Ovary (tissue), 9 donors: ENCODE data around the gene COL21A1. TPM values are rescaled to one million over a fixed set of nuclear protein-coding genes. Genes with fewer than 3 reads are reported as not detected.

ENCODE experiments used
- DNase-seq, 5 donors: peaks; one replicate each; pipeline ENCODE4 v3.0.0-alpha.2; 2019 to 2020
- H3K27ac ChIP-seq, 2 donors: fragments of 200-600 bp; one replicate each; pipeline versions ENCODE4 v1.5.1 to v1.8.0; 2019 to 2022
- H3K27me3 ChIP-seq: fragments of 200-600 bp; one replicate; pipeline ENCODE4 v1.8.0; 2022
- H3K36me3 ChIP-seq: fragments of 200-600 bp; sonication (generic); one replicate; pipeline ENCODE4 v1.5.1; 2019
- H3K4me1 ChIP-seq: one replicate; pipeline ENCODE4 v1.8.1; 2013; ENCODE audit warnings: mild to moderate bottlenecking, moderate library complexity; ENCODE audit not compliant: insufficient read depth
- H3K4me3 ChIP-seq: fragments of 200-600 bp; sonication (generic); one replicate; pipeline ENCODE4 v1.5.1; 2017
- H3K9me3 ChIP-seq, 2 donors: fragments of 200-600 bp in 1 of 2; sonication (generic) in 1 of 2; one replicate each; pipeline versions ENCODE4 v1.5.1 to v1.8.1; 2013 to 2019; ENCODE audit warnings: mild to moderate bottlenecking in 1 of 2, moderate library complexity in 1 of 2
- CTCF ChIP-seq, 3 donors: fragments of 450-650 bp in 2 of 3; fragments of 200-600 bp in 1 of 3; IDR thresholded peaks; one replicate each; pipeline versions ENCODE4 v1.5.1 to v1.8.0; 2016 to 2022; ENCODE audit warnings: antibody characterized with exemption in 3 of 3, mild to moderate bottlenecking in 1 of 3
- EP300 ChIP-seq: sonication (generic); formaldehyde crosslinking; IDR thresholded peaks from one replicate; pipeline ENCODE4 v1.6.1; 2017; ENCODE audit warnings: antibody characterized with exemption
- POLR2A ChIP-seq: fragments of 450-650 bp; IDR thresholded peaks from one replicate; pipeline ENCODE4 v1.6.1; 2017; ENCODE audit warnings: antibody characterized with exemption, mild to moderate bottlenecking, moderate library complexity
- WGBS, 3 donors: extraction: QIAGEN DNeasy Blood & Tissue Kit in 1 of 3; methylation state at CpG; one replicate each; pipeline versions ENCODE4 v1.1.5 to v1.1.7; 2013 to 2017; 5-methylcytosine and 5-hydroxymethylcytosine counted together
- intact Hi-C, 4 donors: fragments of 100-400 bp; cut with DNase I; formaldehyde crosslinking; loops; one replicate each; pipeline versions ENCODE4 v1.11.0 to v1.15.1; 2022 to 2023
- polyA plus RNA-seq, 2 donors: library from polyadenylated mRNA; stranded (reverse); fragments of 200-250 nt in 1 of 2; fragments of 350-450 nt in 1 of 2; fragmentation: Illumina TruSeq in 1 of 2; extraction: RNeasy Lipid Tissue Mini Kit (QIAGEN cat#74804) in 1 of 2; gene quantifications; one replicate each; pipeline ENCODE4 v1.2.3, GENCODE V29; 2013 to 2014
- total RNA-seq, 7 donors: library from RNA; depleted of rRNA in 2 of 7; stranded (reverse); fragments of >200 nt in 2 of 7; fragmentation: NEBNext Ultra II Directional in 3 of 7; extraction: Animal tissue kit (Norgen Biotek cat#: 25700) in 3 of 7; gene quantifications; one replicate each; pipeline versions ENCODE4 v1.1.0 to v1.2.4, GENCODE V29; 2016 to 2023
- donor health status: DM: no; HTN: no; CAD: no; lungs with moderate emphysema.
- donor health status: DM: no; HTN: no; CAD: no.
- donor health status: Bipolar disorder and iron deficiency.
- donor health status: DM: yes; HTN: yes; CAD: no.
- donor health status: DM: no; HTN: no; CAD: no.
- donor health status: DM: yes; HTN: yes; CAD: no.

COL21A1 gene
- total and polyA plus RNA-seq, 9 donors, result 2.5 to 15.7 (median 4.0) TPM

- Histone ChIP-seq H3K4me3 (no peak overlapping the region), H3K27ac (no peak overlapping the region), H3K9me3 (no peaks in the 10 kb centered on the region), H3K27me3 (no peaks in the 10 kb centered on the region), H3K4me1 (no peaks in the 10 kb centered on the region), H3K36me3 (no peaks in the 10 kb centered on the region)
- DNase-seq, result no peak
- intact Hi-C loops, result loop anchor here in 1 of 4 donors (2.0 kb wide), 1 partner anchor 37 kb away; no protein-coding TSS in a partner anchor
- no peak for TF ChIP-seq CTCF (IDR thresholded peaks at IDR 0.05)
- no peak for TF ChIP-seq EP300
- TF ChIP-seq POLR2A, result no peak
Observed at GRCh38 chr6:56087421-56087820, 160.0 kb downstream of the COL21A1 start.

GRCh38 chr6:56079751-56080540, 167.4 kb downstream of the COL21A1 start:
- no peak overlapping the region for H3K4me3 ChIP-seq
- H3K4me1 ChIP-seq, result peaks cover 1% of the 10 kb centered on the region
- WGBS, 3 donors, result 87 to 95% (median 91%) methylated on average over 2 of the region's 2 CpGs
- no peaks in the 10 kb centered on the region for H3K9me3 ChIP-seq
- intact Hi-C loops, result no loop called here
- TF ChIP-seq POLR2A (no peak), CTCF (IDR thresholded peaks at IDR 0.05) (no peak), EP300 (no peak)
- no peak overlapping the region for H3K27ac ChIP-seq
- H3K27me3 ChIP-seq, result no peaks in the 10 kb centered on the region
- DNase-seq, result no peak
- H3K36me3 ChIP-seq, result no peaks in the 10 kb centered on the region

GRCh38 chr6:56076033-56076432, 171.3 kb downstream of the COL21A1 start:
- intact Hi-C loops, result no loop called here
- TF ChIP-seq CTCF (IDR thresholded peaks at IDR 0.05) (no peak), EP300 (no peak), POLR2A (no peak)
- Histone ChIP-seq H3K4me3 (no peak overlapping the region), H3K27me3 (no peaks in the 10 kb centered on the region), H3K27ac (no peak overlapping the region), H3K36me3 (no peaks in the 10 kb centered on the region), H3K4me1 (peaks cover 1% of the 10 kb centered on the region), H3K9me3 (no peaks in the 10 kb centered on the region)
- DNase-seq, result no peak

- Histone ChIP-seq H3K27me3 (no peaks in the 10 kb centered on the region), H3K4me1 (no peaks in the 10 kb centered on the region), H3K27ac (no peak overlapping the region), H3K36me3 (no peaks in the 10 kb centered on the region), H3K9me3 (no peaks in the 10 kb centered on the region), H3K4me3 (no peak overlapping the region)
- TF ChIP-seq EP300 (no peak), CTCF (IDR thresholded peaks at IDR 0.05) (no peak), POLR2A (no peak)
- intact Hi-C loops, result no loop called here
- no peak for DNase-seq
Observed at GRCh38 chr6:56073761-56074160, 173.6 kb downstream of the COL21A1 start.
